GM12878 (cell line): ENCODE data around the gene CYSTM1. TPM values are rescaled to one million over a fixed set of nuclear protein-coding genes. Genes with fewer than 3 reads are reported as not detected.
A peak's percentile ranks its signal among the peaks of the same experiment; 100 is the strongest.

ENCODE experiments used
- ATAC-seq: fragments of 200-7000 bp; cut with Tn5 transposase; 3 replicates; pipeline ENCODE4 v1.9.1; 2020; ENCODE audit warnings: mild to moderate bottlenecking, moderate library complexity
- BruUV-seq: library from RNA; stranded (reverse); fragments of 400-500 nt; replicated peaks from 2 replicates; lab custom pipeline; 2021; lab: Mats Ljungman, UMichigan
- CTCF ChIA-PET: fragments of 300-600 bp; sonication (Branson Sonifier 250); formaldehyde crosslinking; extraction: SDS; loops from one replicate; lab custom pipeline; 2021; ENCODE audit warnings: inconsistent platforms; lab: Yijun Ruan, JAX
- POLR2A ChIA-PET: fragments of 350-600 bp; formaldehyde crosslinking; extraction: SDS; loops from one replicate; lab custom pipeline; 2021; ENCODE audit warnings: inconsistent platforms; lab: Charles Lee
- RAD21 ChIA-PET: fragments of 300-600 bp; sonication (Branson Sonifier 250); formaldehyde crosslinking; loops from one replicate; lab custom pipeline; 2023; ENCODE audit warnings: antibody characterized with exemption; ENCODE audit not compliant: unreplicated experiment; lab: Charles Lee
- SMC1A ChIA-PET: fragments of 300-600 bp; sonication (Branson Sonifier 250); formaldehyde crosslinking; loops from one replicate; lab custom pipeline; 2023; ENCODE audit not compliant: unreplicated experiment, uncharacterized antibody; lab: Charles Lee
- DNase-seq: peaks from one replicate; pipeline ENCODE4 v3.0.0-alpha.2; 2011; ENCODE audit warnings: low read depth, low spot score
- FAIRE-seq: peaks from 3 replicates; lab custom pipeline; 2011; peaks lifted over from hg19 to GRCh38; lab: Jason Lieb, UNC
- H2AFZ ChIP-seq: 2 replicates; pipeline ENCODE4 v1.6.0; 2011; ENCODE audit warnings: low read depth, low read length, control low read depth; ENCODE audit not compliant: control insufficient read depth
- H3K27ac ChIP-seq: 2 replicates; pipeline ENCODE4 v1.5.1; 2011; ENCODE audit warnings: control low read depth; ENCODE audit not compliant: control insufficient read depth, insufficient read depth
- H3K27me3 ChIP-seq, 2 experiments: replicated peaks in 1 of 2; 2 replicates each; pipeline versions ENCODE4 v1.6.0 to v1.6.1; 2011; ENCODE audit warnings: low read length in 1 of 2; ENCODE audit not compliant: control insufficient read depth in 2 of 2, insufficient read depth in 2 of 2
- H3K36me3 ChIP-seq, 2 experiments: 2 replicates each; pipeline ENCODE4 v1.5.1; 2011; ENCODE audit warnings: low read length in 1 of 2; ENCODE audit not compliant: control insufficient read depth in 2 of 2, insufficient read depth in 2 of 2
- H3K4me1 ChIP-seq: 2 replicates; pipeline ENCODE4 v1.6.1; 2011; ENCODE audit warnings: mild to moderate bottlenecking, low read length, moderate library complexity, mixed read lengths; ENCODE audit not compliant: control insufficient read depth, insufficient read depth
- H3K4me2 ChIP-seq: 2 replicates; pipeline ENCODE4 v1.6.0; 2011; ENCODE audit warnings: control low read depth; ENCODE audit not compliant: control insufficient read depth, insufficient read depth
- H3K4me3 ChIP-seq: fragments of 200-600 bp; sonication (generic); 2 replicates; pipeline ENCODE4 v1.5.1; 2016
- H3K79me2 ChIP-seq: 2 replicates; pipeline ENCODE4 v1.6.0; 2011; ENCODE audit warnings: low read length; ENCODE audit not compliant: control insufficient read depth, insufficient read depth
- H3K9ac ChIP-seq: 2 replicates; pipeline ENCODE4 v1.8.0; 2011; ENCODE audit warnings: low read length, control low read depth, mixed read lengths; ENCODE audit not compliant: control insufficient read depth, insufficient read depth
- H3K9me3 ChIP-seq: replicated peaks from 3 replicates; pipeline ENCODE4 v1.5.1; 2011; ENCODE audit warnings: mild to moderate bottlenecking, low read length; ENCODE audit not compliant: control insufficient read depth, insufficient read depth
- H4K20me1 ChIP-seq: 2 replicates; pipeline ENCODE4 v1.6.0; 2011; ENCODE audit not compliant: control insufficient read depth, insufficient read depth
- BCL11A ChIP-seq: IDR thresholded peaks from 2 replicates; pipeline ENCODE4 v1.6.1; 2011; ENCODE audit warnings: low read depth, low read length
- BHLHE40 ChIP-seq, 2 experiments: fragments of 450-650 bp in 1 of 2; IDR thresholded peaks; 2 replicates each; pipeline ENCODE4 v1.6.1; 2011 to 2017; ENCODE audit warnings: low read depth in 2 of 2, borderline replicate concordance in 1 of 2, improper control_type of control experiment in 1 of 2, low read length in 1 of 2, mild to moderate bottlenecking in 1 of 2
- CBX5 ChIP-seq: sonication (generic); IDR thresholded peaks from 2 replicates; pipeline ENCODE4 v1.6.1; 2016; ENCODE audit warnings: low read depth, moderate library complexity, mild to moderate bottlenecking, inconsistent platforms
- CTCF ChIP-seq, 3 experiments: IDR thresholded peaks in 2 of 3; conservative IDR thresholded peaks in 1 of 3; 2 replicates each; pipeline ENCODE4 v1.5.1; 2011; ENCODE audit warnings: low read depth in 3 of 3, low read length in 3 of 3, mild to moderate bottlenecking in 3 of 3, control low read depth in 2 of 3, moderate library complexity in 2 of 3, inconsistent platforms in 1 of 3, mixed read lengths in 1 of 3; ENCODE audit not compliant: control insufficient read depth in 2 of 3, insufficient read depth in 1 of 3; ENCODE audit errors: extremely low read depth in 1 of 3
- HDGF ChIP-seq: fragments of 450-650 bp; IDR thresholded peaks from 2 replicates; pipeline ENCODE4 v1.6.1; 2016; ENCODE audit warnings: antibody characterized with exemption
- IKZF2 ChIP-seq, 2 experiments: fragments of 450-650 bp; IDR thresholded peaks; 2 replicates each; pipeline ENCODE4 v1.6.1; 2017; ENCODE audit warnings: mild to moderate bottlenecking in 2 of 2, moderate library complexity in 2 of 2
- KLF5 ChIP-seq: fragments of 450-650 bp; IDR thresholded peaks from 2 replicates; pipeline ENCODE4 v1.6.1; 2014; ENCODE audit warnings: mild to moderate bottlenecking; ENCODE audit not compliant: partially characterized antibody
- MXI1 ChIP-seq: fragments of 150-350 bp; IDR thresholded peaks from 2 replicates; pipeline ENCODE4 v1.6.1; 2011; ENCODE audit warnings: low read depth, mild to moderate bottlenecking, inconsistent platforms, low read length, improper control_type of control experiment
- MYB ChIP-seq: fragments of 150-350 bp; IDR thresholded peaks from 2 replicates; pipeline ENCODE4 v1.6.1; 2014; ENCODE audit warnings: mild to moderate bottlenecking, low read depth, low read length, borderline replicate concordance
- NBN ChIP-seq: fragments of 450-650 bp; IDR thresholded peaks from 2 replicates; pipeline ENCODE4 v1.6.1; 2016
- PKNOX1 ChIP-seq: fragments of 450-650 bp; IDR thresholded peaks from 2 replicates; pipeline ENCODE4 v1.6.1; 2016; ENCODE audit warnings: mild to moderate bottlenecking
- POLR2A ChIP-seq: IDR thresholded peaks from 2 replicates; pipeline ENCODE4 v1.6.1; 2011; ENCODE audit warnings: low read depth, mild to moderate bottlenecking, low read length
- RAD21 ChIP-seq: IDR thresholded peaks from 2 replicates; pipeline ENCODE4 v1.6.1; 2011; ENCODE audit warnings: mild to moderate bottlenecking, low read depth, low read length, moderate library complexity; ENCODE audit not compliant: insufficient read depth
- RB1 ChIP-seq: fragments of 450-650 bp; formaldehyde crosslinking; IDR thresholded peaks from 2 replicates; pipeline ENCODE4 v1.6.1; 2017; ENCODE audit warnings: mild to moderate bottlenecking, borderline replicate concordance
- SPI1 ChIP-seq: IDR thresholded peaks from 2 replicates; pipeline ENCODE4 v1.6.1; 2011; ENCODE audit warnings: low read depth, mild to moderate bottlenecking, low read length, moderate library complexity, borderline replicate concordance; ENCODE audit not compliant: insufficient read depth
- STAT1 ChIP-seq: fragments of 450-650 bp; conservative IDR thresholded peaks from 2 replicates; pipeline ENCODE4 v1.6.1; 2014; ENCODE audit warnings: antibody characterized with exemption, mild to moderate bottlenecking
- TAF1 ChIP-seq: IDR thresholded peaks from 2 replicates; pipeline ENCODE4 v1.6.1; 2011; ENCODE audit warnings: mild to moderate bottlenecking, low read depth, low read length, borderline replicate concordance
- TCF3 ChIP-seq: IDR thresholded peaks from 2 replicates; pipeline ENCODE4 v1.6.1; 2012; ENCODE audit warnings: low read depth, mild to moderate bottlenecking, low read length, borderline replicate concordance; ENCODE audit not compliant: insufficient read depth
- ZBTB33 ChIP-seq: fragments of 450-650 bp; IDR thresholded peaks from 2 replicates; pipeline ENCODE4 v1.6.1; 2017; ENCODE audit warnings: mild to moderate bottlenecking
- WGBS: methylation state at CpG from one replicate; pipeline ENCODE4 v1.1.6; 2016; ENCODE audit warnings: low lambda C conversion rate; ENCODE audit not compliant: insufficient replicate concordance, insufficient coverage; ENCODE audit errors: missing lambda C conversion rate; 5-methylcytosine and 5-hydroxymethylcytosine counted together
- in situ Hi-C: fragments of 300-500 bp; cut with MboI; formaldehyde crosslinking; loops from 9 replicates; pipeline ENCODE4 v1.14.3; 2018; ENCODE audit warnings: mixed read lengths
- intact Hi-C: fragments of 100-400 bp; cut with micrococcal nuclease; formaldehyde crosslinking; loops from one replicate; pipeline ENCODE4 v1.14.2; 2022; ENCODE audit not compliant: unreplicated experiment
- polyA plus RNA-seq, 11 experiments: library from polyadenylated mRNA; depleted of rRNA in 4 of 11; unstranded in 6 of 11; stranded (reverse) in 5 of 11; fragments of >200 nt; fragmentation: Nextera tagmentation in 4 of 11; fragmentation: Illumina TruSeq in 1 of 11; extraction: Ambion mirVana in 4 of 11; extraction: Trizol in 1 of 11; gene quantifications; 1 replicate in 1 of 11; 2 replicates in 10 of 11; pipeline versions ENCODE4 v1.2.1 to v1.2.3, GENCODE V29; 2011 to 2016; ENCODE audit warnings: inconsistent platforms in 2 of 11, missing spikeins in 2 of 11, low read depth in 1 of 11
- total RNA-seq, 4 experiments: library from RNA; depleted of rRNA in 3 of 4; stranded (reverse); fragments of >200 nt in 3 of 4; fragmentation: Illumina TruSeq in 1 of 4; extraction: Trizol in 1 of 4; gene quantifications; 2 replicates each; pipeline versions ENCODE4 v1.2.1 to v1.2.3, GENCODE V29; 2013 to 2021

CYSTM1 gene
- total and polyA plus RNA-seq, 10 of the 15 experiments (the other 5 are each of a cell fraction or from before 2014, with no cell fraction given) = 52.7 to 261 (median 98.7) TPM

- in situ Hi-C loops = loop anchor here (5.0 to 25.0 kb wide), 3 partner anchors 118 to 793 kb away; partner anchors contain the start of gene SLC4A9
- intact Hi-C loops = loop anchor here (1.0 to 5.0 kb wide), 3 partner anchors 107 to 468 kb away; no protein-coding TSS in a partner anchor
- TF ChIP-seq CBX5 (no peak), TCF3 (no peak), RAD21 (peak; percentile 84), TAF1 (no peak), MXI1 (no peak), POLR2A (no peak), RB1 (0 out of 2 replicates have a peak, but pooled peaks have one; percentile 24), NBN (no peak), HDGF (0 out of 2 replicates have a peak, but pooled peaks have one; percentile 56), ZBTB33 (no peak), SPI1 (no peak), CTCF (IDR thresholded peaks at IDR 0.05 in 2 of 3, conservative IDR thresholded peaks at IDR 0.05 in 1 of 3; ENCODE audit: control insufficient read depth in 2 of 3, extremely low read depth in 1 of 3, insufficient read depth in 1 of 3, low read depth in 3 of 3, low read length in 3 of 3) (peak; percentile 70 to 90 (median 85); a peak in 5 of 6 replicates), STAT1 (no peak), PKNOX1 (peak; percentile 73), IKZF2 (IDR thresholded peaks at IDR 0.05) (0 out of 4 replicates have a peak, but pooled peaks have one; percentile 7 to 19), BHLHE40 (IDR thresholded peaks at IDR 0.05; ENCODE audit: borderline replicate concordance in 1 of 2, low read depth in 2 of 2, low read length in 1 of 2) (peak in 1 of 2 experiments; percentile 31; a peak in 1 of 4 replicates), BCL11A (no peak), MYB (no peak), KLF5 (no peak)
These were observed 69.6 kb downstream of the CYSTM1 start for GRCh38 chr5:140244525-140245025.

More at GRCh38 chr5:140244525-140245025, 69.6 kb downstream of the CYSTM1 start:
- Histone ChIP-seq H3K79me2 (no peaks in the 10 kb centered on the region; the same call in 1 of the 2 replicates), H3K4me2 (no peak overlapping the region), H4K20me1 (no peaks in the 10 kb centered on the region; the same call in 1 of the 2 replicates), H3K27ac (no peak overlapping the region), H3K27me3 (no peaks in the 10 kb centered on the region), H3K36me3 (peaks cover 6 to 20% of the 10 kb centered on the region in 2 experiments; a peak in 3 of 4 replicates), H3K9ac (no peak overlapping the region), H2AFZ (no peak overlapping the region), H3K4me3 (no peak overlapping the region), H3K9me3 (no peaks in the 10 kb centered on the region), H3K4me1 (peaks cover 4% of the 10 kb centered on the region; the same call in 1 of the 2 replicates)
- ChIA-PET POLR2A (interaction anchor here (0.6 to 1.5 kb wide), 9 partner anchors 12 to 474 kb away, joined by 3 to 8 read pairs (median 3); partner anchors contain the start of gene HBEGF), CTCF (interaction anchor here (0.6 to 18.8 kb wide), 53 partner anchors 9 to 478 kb away, joined by 3 to 774 read pairs (median 5); partner anchors contain the start of genes CYSTM1, HBEGF, PFDN1 and SLC4A9), RAD21 (interaction anchor here (0.7 to 7.7 kb wide), 36 partner anchors 8 to 481 kb away, joined by 3 to 131 read pairs (median 4); partner anchors contain the start of genes HBEGF and PFDN1), SMC1A (interaction anchor here (0.7 to 14.6 kb wide), 31 partner anchors 8 to 481 kb away, joined by 3 to 345 read pairs (median 4); partner anchors contain the start of genes HBEGF, SLC4A9 and TMCO6)
- DNase-seq = no peak
- FAIRE-seq = no peak
- peak; percentile 92 for ATAC-seq
- no TSS peak for BruUV-seq
- 23% methylated on average over 14 of the region's 14 CpGs for WGBS
